Activated T-cell treated with anti-CD3 and anti-CD28 coated beads, Interleukin-2, amount 50 U/mL, for 24 hours (primary cell): Measurements from ENCODE around the gene ZMAT5.

ENCODE experiments used
- DNase-seq: peaks from one replicate; pipeline ENCODE4 v3.0.0-alpha.2; 2020
- H3K27ac Mint-ChIP-seq: 2 replicates; pipeline ENCODE4 v1.8.0; 2020; ENCODE audit warnings: mild to moderate bottlenecking, mixed read lengths
- H3K27me3 Mint-ChIP-seq: 2 replicates; pipeline ENCODE4 v1.8.0; 2020; ENCODE audit warnings: mixed read lengths
- H3K36me3 Mint-ChIP-seq: 2 replicates; pipeline ENCODE4 v1.8.0; 2020; ENCODE audit warnings: low read depth, mixed read lengths
- H3K4me1 Mint-ChIP-seq: 2 replicates; pipeline ENCODE4 v1.8.0; 2020; ENCODE audit warnings: low read depth, mixed read lengths
- H3K4me3 Mint-ChIP-seq: 2 replicates; pipeline ENCODE4 v1.8.0; 2020; ENCODE audit warnings: mild to moderate bottlenecking, moderate library complexity, mixed read lengths
- H3K9me3 Mint-ChIP-seq: 2 replicates; pipeline ENCODE4 v1.8.0; 2020; ENCODE audit warnings: mixed read lengths

Gene ZMAT5

GRCh38 chr22:29798318-29798717 is 31.5 kb upstream of the ZMAT5 start:
- Mint-ChIP-seq H3K4me3 (no peak overlapping the region), H3K27ac (peak overlapping the region; percentile 60), H3K4me1 (no peaks in the 10 kb centered on the region), H3K36me3 (peaks cover 82% of the 10 kb centered on the region), H3K9me3 (no peaks in the 10 kb centered on the region), H3K27me3 (no peaks in the 10 kb centered on the region)
- DNase-seq = no peak

GRCh38 chr22:29797351-29797750 is 30.5 kb upstream of the ZMAT5 start:
- H3K36me3 Mint-ChIP-seq = peaks cover 88% of the 10 kb centered on the region
- no peak for DNase-seq
- no peaks in the 10 kb centered on the region for H3K4me1 Mint-ChIP-seq
- H3K27me3 Mint-ChIP-seq = no peaks in the 10 kb centered on the region
- no peaks in the 10 kb centered on the region for H3K9me3 Mint-ChIP-seq
- no peak overlapping the region for H3K27ac Mint-ChIP-seq
- H3K4me3 Mint-ChIP-seq = no peak overlapping the region

- no peaks in the 10 kb centered on the region for H3K9me3 Mint-ChIP-seq
- H3K36me3 Mint-ChIP-seq = peaks cover 87% of the 10 kb centered on the region
- no peak for DNase-seq
- no peak overlapping the region for H3K27ac Mint-ChIP-seq
- no peaks in the 10 kb centered on the region for H3K4me1 Mint-ChIP-seq
- no peak overlapping the region for H3K4me3 Mint-ChIP-seq
- H3K27me3 Mint-ChIP-seq = no peaks in the 10 kb centered on the region
Observed at GRCh38 chr22:29795663-29796062, 28.9 kb upstream of the ZMAT5 start.

- H3K4me3 Mint-ChIP-seq = no peak overlapping the region
- no peak overlapping the region for H3K27ac Mint-ChIP-seq
- no peak for DNase-seq
- no peaks in the 10 kb centered on the region for H3K27me3 Mint-ChIP-seq
- H3K9me3 Mint-ChIP-seq = no peaks in the 10 kb centered on the region
- peaks cover 88% of the 10 kb centered on the region for H3K36me3 Mint-ChIP-seq
- H3K4me1 Mint-ChIP-seq = no peaks in the 10 kb centered on the region
Observed at GRCh38 chr22:29793396-29793795, 26.6 kb upstream of the ZMAT5 start.

- H3K4me3 Mint-ChIP-seq = no peak overlapping the region
- peaks cover 76% of the 10 kb centered on the region for H3K36me3 Mint-ChIP-seq
- no peaks in the 10 kb centered on the region for H3K4me1 Mint-ChIP-seq
- H3K27ac Mint-ChIP-seq = no peak overlapping the region
- no peaks in the 10 kb centered on the region for H3K27me3 Mint-ChIP-seq
- H3K9me3 Mint-ChIP-seq = no peaks in the 10 kb centered on the region
- no peak for DNase-seq
Observed at GRCh38 chr22:29790061-29790460, 23.3 kb upstream of the ZMAT5 start.

- Mint-ChIP-seq H3K27me3 (no peaks in the 10 kb centered on the region), H3K4me1 (no peaks in the 10 kb centered on the region), H3K9me3 (no peaks in the 10 kb centered on the region), H3K4me3 (no peak overlapping the region), H3K27ac (no peak overlapping the region), H3K36me3 (peaks cover 67% of the 10 kb centered on the region)
- no peak for DNase-seq
Observed at GRCh38 chr22:29788339-29789279, 21.8 kb upstream of the ZMAT5 start.

- Mint-ChIP-seq H3K27ac (peak overlapping the region; percentile 9), H3K27me3 (no peaks in the 10 kb centered on the region), H3K4me3 (no peak overlapping the region), H3K9me3 (no peaks in the 10 kb centered on the region), H3K36me3 (peaks cover 56% of the 10 kb centered on the region), H3K4me1 (no peaks in the 10 kb centered on the region)
- DNase-seq = no peak
Observed at GRCh38 chr22:29787371-29787980, 20.7 kb upstream of the ZMAT5 start.

GRCh38 chr22:29786031-29786430 is 19.2 kb upstream of the ZMAT5 start:
- no peak for DNase-seq
- Mint-ChIP-seq H3K4me3 (no peak overlapping the region), H3K9me3 (no peaks in the 10 kb centered on the region), H3K27ac (peak overlapping the region; percentile 35), H3K4me1 (no peaks in the 10 kb centered on the region), H3K36me3 (peaks cover 43% of the 10 kb centered on the region), H3K27me3 (no peaks in the 10 kb centered on the region)

- H3K27me3 Mint-ChIP-seq = no peaks in the 10 kb centered on the region
- no peaks in the 10 kb centered on the region for H3K9me3 Mint-ChIP-seq
- no peak overlapping the region for H3K27ac Mint-ChIP-seq
- H3K4me3 Mint-ChIP-seq = no peak overlapping the region
- H3K4me1 Mint-ChIP-seq = no peaks in the 10 kb centered on the region
- H3K36me3 Mint-ChIP-seq = peaks cover 29% of the 10 kb centered on the region
- DNase-seq = no peak
Observed at GRCh38 chr22:29784451-29785361, 17.9 kb upstream of the ZMAT5 start.

GRCh38 chr22:29782061-29782845 is 15.4 kb upstream of the ZMAT5 start:
- Mint-ChIP-seq H3K27me3 (no peaks in the 10 kb centered on the region), H3K4me3 (no peak overlapping the region), H3K27ac (no peak overlapping the region), H3K36me3 (peaks cover 5% of the 10 kb centered on the region), H3K9me3 (no peaks in the 10 kb centered on the region), H3K4me1 (no peaks in the 10 kb centered on the region)
- DNase-seq = no peak

GRCh38 chr22:29780748-29781676 is 14.2 kb upstream of the ZMAT5 start:
- Mint-ChIP-seq H3K9me3 (no peaks in the 10 kb centered on the region), H3K4me1 (no peaks in the 10 kb centered on the region), H3K36me3 (no peaks in the 10 kb centered on the region), H3K4me3 (no peak overlapping the region), H3K27me3 (no peaks in the 10 kb centered on the region), H3K27ac (no peak overlapping the region)
- DNase-seq = no peak

GRCh38 chr22:29780220-29780619 is 13.4 kb upstream of the ZMAT5 start:
- no peak for DNase-seq
- no peaks in the 10 kb centered on the region for H3K36me3 Mint-ChIP-seq
- no peaks in the 10 kb centered on the region for H3K9me3 Mint-ChIP-seq
- H3K4me3 Mint-ChIP-seq = no peak overlapping the region
- H3K27ac Mint-ChIP-seq = no peak overlapping the region
- H3K27me3 Mint-ChIP-seq = no peaks in the 10 kb centered on the region
- H3K4me1 Mint-ChIP-seq = no peaks in the 10 kb centered on the region

- H3K4me3 Mint-ChIP-seq = no peak overlapping the region
- H3K27ac Mint-ChIP-seq = peak overlapping the region; percentile 47
- no peaks in the 10 kb centered on the region for H3K27me3 Mint-ChIP-seq
- H3K9me3 Mint-ChIP-seq = no peaks in the 10 kb centered on the region
- H3K36me3 Mint-ChIP-seq = peaks cover 32% of the 10 kb centered on the region
- peaks cover 18% of the 10 kb centered on the region for H3K4me1 Mint-ChIP-seq
- DNase-seq = no peak
Observed at GRCh38 chr22:29773233-29773632, 6.4 kb upstream of the ZMAT5 start.
